WTC11 (cell line): ENCODE measurements around the gene MITF. TPM values are rescaled to one million over a fixed set of nuclear protein-coding genes. Genes with fewer than 3 reads are reported as not detected.

Experiments used
- ATAC-seq: fragments of 200-7000 bp; cut with Tn5 transposase; 2 replicates; pipeline ENCODE4 v1.10.0; 2021; ENCODE audit warnings: mild to moderate bottlenecking, moderate library complexity
- CTCF ChIA-PET: fragments of 300-600 bp; sonication (Branson Sonifier 250); formaldehyde crosslinking; loops from one replicate; lab custom pipeline; 2021; ENCODE audit warnings: antibody characterized with exemption; lab: Charles Lee
- POLR2A ChIA-PET: fragments of 350-600 bp; sonication (Branson Sonifier 250); formaldehyde crosslinking; loops from one replicate; lab custom pipeline; 2021; ENCODE audit warnings: antibody characterized with exemption; lab: Charles Lee
- DNase-seq: peaks from one replicate; pipeline ENCODE4 v3.0.0; 2021; ENCODE audit warnings: low spot score
- H3K27ac Mint-ChIP-seq: 2 replicates; pipeline ENCODE4 v1.8.0; 2021; ENCODE audit warnings: mixed read lengths
- H3K27me3 Mint-ChIP-seq: 2 replicates; pipeline ENCODE4 v1.8.0; 2021; ENCODE audit warnings: low read depth, mild to moderate bottlenecking, moderate library complexity, mixed read lengths
- H3K36me3 Mint-ChIP-seq: 2 replicates; pipeline ENCODE4 v1.8.0; 2021; ENCODE audit warnings: mixed read lengths
- H3K4me1 Mint-ChIP-seq: 2 replicates; pipeline ENCODE4 v1.8.0; 2022; ENCODE audit warnings: mixed read lengths
- H3K4me3 Mint-ChIP-seq: 2 replicates; pipeline ENCODE4 v1.8.0; 2021; ENCODE audit warnings: mild to moderate bottlenecking, moderate library complexity, mixed read lengths
- H3K9me3 Mint-ChIP-seq: 2 replicates; pipeline ENCODE4 v1.8.0; 2021; ENCODE audit warnings: mixed read lengths
- CBFB ChIP-seq: sonication (generic); formaldehyde crosslinking; IDR thresholded peaks from 2 replicates; pipeline ENCODE4 v1.8.1; 2022; ENCODE audit warnings: mild to moderate bottlenecking, low read depth, missing genetic modification reagents
- CREM ChIP-seq: sonication (generic); formaldehyde crosslinking; IDR thresholded peaks from 2 replicates; pipeline ENCODE4 v1.8.1; 2022; ENCODE audit warnings: mild to moderate bottlenecking, missing genetic modification reagents, moderate library complexity
- FOXJ3 ChIP-seq: sonication (generic); formaldehyde crosslinking; IDR thresholded peaks from 2 replicates; pipeline ENCODE4 v1.9.0; 2021; ENCODE audit warnings: missing genetic modification reagents, mild to moderate bottlenecking, borderline replicate concordance
- GABPB1 ChIP-seq: sonication (generic); formaldehyde crosslinking; IDR thresholded peaks from 2 replicates; pipeline ENCODE4 v1.8.1; 2023; ENCODE audit warnings: mild to moderate bottlenecking, missing genetic modification reagents
- GRHL2 ChIP-seq: fragments of 250-450 bp; sonication (Bioruptor Pico); IDR thresholded peaks from 2 replicates; pipeline ENCODE4 v1.8.0; 2022; ENCODE audit warnings: mild to moderate bottlenecking, moderate library complexity; ENCODE audit not compliant: insufficient replicate concordance, severe bottlenecking
- IRF2 ChIP-seq: sonication (generic); formaldehyde crosslinking; IDR thresholded peaks from 2 replicates; pipeline ENCODE4 v1.8.0; 2022; ENCODE audit warnings: low read depth, missing genetic modification reagents, borderline replicate concordance
- KAT7 ChIP-seq: sonication (generic); formaldehyde crosslinking; IDR thresholded peaks from 2 replicates; pipeline ENCODE4 v1.8.1; 2023; ENCODE audit warnings: missing genetic modification reagents, mild to moderate bottlenecking, borderline replicate concordance
- MXD4 ChIP-seq: fragments of 250-450 bp; sonication (Bioruptor Pico); IDR thresholded peaks from 2 replicates; pipeline ENCODE4 v1.8.0; 2021; ENCODE audit warnings: mild to moderate bottlenecking, moderate library complexity, borderline replicate concordance
- NFATC4 ChIP-seq: fragments of 250-450 bp; sonication (Bioruptor Pico); IDR thresholded peaks from 2 replicates; pipeline ENCODE4 v1.9.0; 2021; ENCODE audit warnings: mild to moderate bottlenecking
- NFE2L1 ChIP-seq: sonication (generic); formaldehyde crosslinking; IDR thresholded peaks from 2 replicates; pipeline ENCODE4 v1.8.1; 2023; ENCODE audit warnings: missing genetic modification reagents
- NR2C2 ChIP-seq: sonication (generic); formaldehyde crosslinking; IDR thresholded peaks from 2 replicates; pipeline ENCODE4 v1.8.0; 2022; ENCODE audit warnings: mild to moderate bottlenecking, missing genetic modification reagents
- RELA ChIP-seq: sonication (generic); formaldehyde crosslinking; IDR thresholded peaks from 2 replicates; pipeline ENCODE4 v1.8.1; 2022; ENCODE audit warnings: missing genetic modification reagents, mild to moderate bottlenecking, borderline replicate concordance
- RORB ChIP-seq: fragments of 250-450 bp; sonication (Bioruptor Pico); IDR thresholded peaks from 2 replicates; pipeline ENCODE4 v1.9.0; 2021; ENCODE audit warnings: mild to moderate bottlenecking
- SMAD3 ChIP-seq: sonication (generic); formaldehyde crosslinking; IDR thresholded peaks from 2 replicates; pipeline ENCODE4 v1.8.0; 2022; ENCODE audit warnings: missing genetic modification reagents, mild to moderate bottlenecking, borderline replicate concordance
- ZNF263 ChIP-seq: sonication (generic); formaldehyde crosslinking; IDR thresholded peaks from 2 replicates; pipeline ENCODE4 v1.8.1; 2022; ENCODE audit warnings: low read depth, mild to moderate bottlenecking, moderate library complexity, missing genetic modification reagents
- total RNA-seq: library from RNA; stranded (reverse); gene quantifications from 3 replicates; pipeline ENCODE4 v1.2.3, GENCODE V29; 2021
- TF ChIP-seq, protein P1 (sequence below): fragments of 250-450 bp; sonication (Bioruptor Pico); conservative IDR thresholded peaks from 2 replicates; pipeline ENCODE4 v1.9.0; 2021; ENCODE audit warnings: mild to moderate bottlenecking
- TF ChIP-seq, protein P2 (sequence below): fragments of 250-450 bp; sonication (Bioruptor Pico); IDR thresholded peaks from 2 replicates; pipeline ENCODE4 v1.8.0; 2021; ENCODE audit warnings: mild to moderate bottlenecking
- TF ChIP-seq, protein P3 (sequence below): sonication (generic); formaldehyde crosslinking; IDR thresholded peaks from 2 replicates; pipeline ENCODE4 v1.8.1; 2022; ENCODE audit warnings: low read depth, mild to moderate bottlenecking, moderate library complexity, missing genetic modification reagents, borderline replicate concordance
- TF ChIP-seq, protein P4 (sequence below): sonication (generic); formaldehyde crosslinking; IDR thresholded peaks from 2 replicates; pipeline ENCODE4 v1.8.1; 2023; ENCODE audit warnings: mild to moderate bottlenecking, moderate library complexity, missing genetic modification reagents
- TF ChIP-seq, protein P5 (sequence below): sonication (generic); formaldehyde crosslinking; IDR thresholded peaks from 2 replicates; pipeline ENCODE4 v1.8.1; 2022; ENCODE audit warnings: mild to moderate bottlenecking, missing genetic modification reagents, moderate library complexity, borderline replicate concordance
- TF ChIP-seq, protein P6 (sequence below): sonication (generic); formaldehyde crosslinking; IDR thresholded peaks from 2 replicates; pipeline ENCODE4 v1.8.1; 2022; ENCODE audit warnings: mild to moderate bottlenecking, moderate library complexity, missing genetic modification reagents

MITF gene
- total RNA-seq, 1 experiment from 2014 or later = 1.3 TPM

DNA sequence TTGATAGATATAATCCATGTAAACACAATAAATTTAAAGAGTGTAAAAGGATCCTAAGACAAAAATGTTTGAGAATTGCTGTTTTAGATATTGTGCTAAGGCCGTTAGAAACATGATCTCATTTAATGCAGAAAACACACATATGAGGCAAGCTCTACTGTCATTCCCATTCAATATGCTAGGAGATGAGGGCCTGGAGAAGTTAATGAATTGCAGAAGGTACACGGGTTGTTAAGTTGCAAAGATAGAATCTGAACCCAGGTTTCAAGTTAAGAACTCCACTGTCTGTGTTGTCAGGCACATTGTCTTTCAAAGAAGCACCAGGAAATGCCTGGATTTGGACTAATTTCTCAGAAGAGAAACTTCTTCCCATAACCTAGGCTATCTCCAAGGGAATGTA lies 195.1 kb downstream of the MITF start:
- Mint-ChIP-seq H3K27me3 (no peaks in the 10 kb centered on the region), H3K4me3 (no peak overlapping the region), H3K9me3 (no peaks in the 10 kb centered on the region), H3K36me3 (no peaks in the 10 kb centered on the region), H3K27ac (no peak overlapping the region), H3K4me1 (peaks cover 6% of the 10 kb centered on the region)
- ATAC-seq = no peak
- TF ChIP-seq IRF2 (CRISPR knock-in tag) = no peak
- ChIA-PET CTCF (no interaction called here), POLR2A (no interaction called here)
- no peak for DNase-seq

DNA sequence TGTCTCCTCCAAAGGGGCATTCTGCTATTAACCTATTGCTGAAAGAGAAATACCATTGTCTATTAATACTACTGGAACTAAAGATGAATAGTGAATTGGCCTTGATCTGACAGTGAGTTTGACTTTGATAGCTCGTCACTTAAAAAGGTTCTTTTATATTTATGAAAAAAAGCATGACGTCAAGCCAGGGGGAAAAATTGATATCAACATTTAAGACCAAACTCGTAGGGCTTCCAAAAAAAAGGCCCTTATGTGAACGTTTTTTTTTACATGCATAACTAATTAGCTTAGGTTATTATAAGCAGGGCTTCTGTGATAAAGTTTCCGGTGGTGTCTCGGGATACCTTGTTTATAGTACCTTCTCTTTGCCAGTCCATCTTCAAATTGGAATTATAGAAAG lies 197.0 kb downstream of the MITF start:
- Mint-ChIP-seq H3K4me1 (peaks cover 6% of the 10 kb centered on the region), H3K27me3 (no peaks in the 10 kb centered on the region), H3K9me3 (no peaks in the 10 kb centered on the region), H3K27ac (no peak overlapping the region), H3K4me3 (no peak overlapping the region), H3K36me3 (no peaks in the 10 kb centered on the region)
- CTCF ChIA-PET = interaction anchor here (1.0 kb wide), 1 partner anchor 11 kb away, joined by 3 read pairs; no protein-coding TSS in a partner anchor
- no peak for ATAC-seq
- no peak for DNase-seq
- TF ChIP-seq NR2C2 (CRISPR knock-in tag) (no peak), CREM (no peak), ZNF263 (no peak), CBFB (CRISPR knock-in tag) (no peak), GABPB1 (no peak)
- TF ChIP-seq, protein P1, sequence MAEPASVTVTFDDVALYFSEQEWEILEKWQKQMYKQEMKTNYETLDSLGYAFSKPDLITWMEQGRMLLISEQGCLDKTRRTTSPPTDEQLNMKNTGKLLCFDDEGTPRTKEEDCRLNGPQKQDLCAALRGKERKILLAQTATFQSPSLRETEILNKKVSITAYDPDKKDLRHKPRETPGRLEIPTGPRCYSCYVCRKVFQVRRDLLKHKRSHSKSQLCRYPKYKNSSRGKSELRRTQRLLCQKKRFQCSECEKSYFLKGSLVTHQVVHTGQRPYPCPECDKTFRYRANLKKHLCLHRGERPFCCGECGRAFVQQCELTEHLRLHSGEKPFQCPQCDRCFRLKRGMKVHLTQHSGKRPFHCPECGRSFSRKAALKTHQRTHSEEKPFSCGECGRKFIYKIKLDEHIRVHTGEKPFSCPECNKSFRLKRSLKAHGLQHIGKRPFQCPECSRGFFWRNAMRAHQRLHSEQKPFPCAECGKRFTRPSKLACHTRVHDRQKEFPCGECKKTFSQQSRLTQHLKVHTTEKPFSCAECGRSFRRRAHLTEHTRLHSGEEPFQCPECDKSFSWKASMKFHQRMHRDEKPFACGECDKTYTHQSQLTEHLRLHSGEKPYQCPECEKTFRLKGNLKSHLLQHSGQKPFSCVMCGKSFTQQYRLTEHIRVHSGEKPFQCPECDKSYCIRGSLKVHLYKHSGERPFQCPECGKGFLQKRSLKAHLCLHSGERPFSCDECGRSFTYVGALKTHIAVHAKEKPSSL (CRISPR knock-in tag) = no peak
- TF ChIP-seq, protein P2, sequence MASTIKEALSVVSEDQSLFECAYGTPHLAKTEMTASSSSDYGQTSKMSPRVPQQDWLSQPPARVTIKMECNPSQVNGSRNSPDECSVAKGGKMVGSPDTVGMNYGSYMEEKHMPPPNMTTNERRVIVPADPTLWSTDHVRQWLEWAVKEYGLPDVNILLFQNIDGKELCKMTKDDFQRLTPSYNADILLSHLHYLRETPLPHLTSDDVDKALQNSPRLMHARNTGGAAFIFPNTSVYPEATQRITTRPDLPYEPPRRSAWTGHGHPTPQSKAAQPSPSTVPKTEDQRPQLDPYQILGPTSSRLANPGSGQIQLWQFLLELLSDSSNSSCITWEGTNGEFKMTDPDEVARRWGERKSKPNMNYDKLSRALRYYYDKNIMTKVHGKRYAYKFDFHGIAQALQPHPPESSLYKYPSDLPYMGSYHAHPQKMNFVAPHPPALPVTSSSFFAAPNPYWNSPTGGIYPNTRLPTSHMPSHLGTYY (CRISPR knock-in tag) = no peak
- TF ChIP-seq, protein P3, sequence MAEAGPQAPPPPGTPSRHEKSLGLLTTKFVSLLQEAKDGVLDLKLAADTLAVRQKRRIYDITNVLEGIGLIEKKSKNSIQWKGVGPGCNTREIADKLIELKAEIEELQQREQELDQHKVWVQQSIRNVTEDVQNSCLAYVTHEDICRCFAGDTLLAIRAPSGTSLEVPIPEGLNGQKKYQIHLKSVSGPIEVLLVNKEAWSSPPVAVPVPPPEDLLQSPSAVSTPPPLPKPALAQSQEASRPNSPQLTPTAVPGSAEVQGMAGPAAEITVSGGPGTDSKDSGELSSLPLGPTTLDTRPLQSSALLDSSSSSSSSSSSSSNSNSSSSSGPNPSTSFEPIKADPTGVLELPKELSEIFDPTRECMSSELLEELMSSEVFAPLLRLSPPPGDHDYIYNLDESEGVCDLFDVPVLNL (CRISPR knock-in tag) = no peak
- POLR2A ChIA-PET = no interaction called here

DNA sequence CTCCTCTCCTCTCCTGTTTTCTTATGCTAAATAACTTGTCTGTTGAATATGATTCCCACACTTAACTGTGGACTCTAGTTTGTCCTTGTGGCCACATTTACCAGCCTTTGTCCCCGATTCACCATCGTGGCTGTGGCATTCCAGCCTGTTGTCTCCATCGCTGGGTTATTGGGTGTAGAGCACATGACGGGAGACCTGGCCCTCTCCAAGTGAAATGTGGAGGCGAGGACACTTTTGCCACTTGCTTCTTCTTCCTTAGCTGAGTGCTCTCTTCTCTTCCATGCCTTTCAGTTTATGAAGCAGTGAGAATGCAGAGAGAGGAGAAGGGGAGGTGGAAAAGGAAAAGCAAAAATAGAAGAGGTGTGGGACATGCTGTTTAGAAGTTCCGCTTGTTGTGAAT lies 198.8 kb downstream of the MITF start:
- ChIA-PET POLR2A (interaction anchor here (0.6 kb wide), 1 partner anchor 765 kb away, joined by 8 read pairs; no protein-coding TSS in a partner anchor), CTCF (no interaction called here)
- no peaks in the 10 kb centered on the region for H3K36me3 Mint-ChIP-seq
- ATAC-seq = peak; percentile 39; the same call in 1 of the 2 replicates
- DNase-seq = no peak
- no peaks in the 10 kb centered on the region for H3K27me3 Mint-ChIP-seq
- no peak overlapping the region for H3K4me3 Mint-ChIP-seq
- no peak overlapping the region for H3K27ac Mint-ChIP-seq
- H3K4me1 Mint-ChIP-seq = peaks cover 6% of the 10 kb centered on the region
- H3K9me3 Mint-ChIP-seq = no peaks in the 10 kb centered on the region
- TF ChIP-seq, protein P4, sequence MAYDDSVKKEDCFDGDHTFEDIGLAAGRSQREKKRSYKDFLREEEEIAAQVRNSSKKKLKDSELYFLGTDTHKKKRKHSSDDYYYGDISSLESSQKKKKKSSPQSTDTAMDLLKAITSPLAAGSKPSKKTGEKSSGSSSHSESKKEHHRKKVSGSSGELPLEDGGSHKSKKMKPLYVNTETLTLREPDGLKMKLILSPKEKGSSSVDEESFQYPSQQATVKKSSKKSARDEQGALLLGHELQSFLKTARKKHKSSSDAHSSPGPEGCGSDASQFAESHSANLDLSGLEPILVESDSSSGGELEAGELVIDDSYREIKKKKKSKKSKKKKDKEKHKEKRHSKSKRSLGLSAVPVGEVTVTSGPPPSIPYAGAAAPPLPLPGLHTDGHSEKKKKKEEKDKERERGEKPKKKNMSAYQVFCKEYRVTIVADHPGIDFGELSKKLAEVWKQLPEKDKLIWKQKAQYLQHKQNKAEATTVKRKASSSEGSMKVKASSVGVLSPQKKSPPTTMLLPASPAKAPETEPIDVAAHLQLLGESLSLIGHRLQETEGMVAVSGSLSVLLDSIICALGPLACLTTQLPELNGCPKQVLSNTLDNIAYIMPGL (CRISPR knock-in tag) = no peak
- no peak for TF ChIP-seq SMAD3 (CRISPR knock-in tag)
- TF ChIP-seq NFE2L1 (CRISPR knock-in tag) = no peak
- TF ChIP-seq GABPB1 = no peak
- TF ChIP-seq KAT7 (CRISPR knock-in tag) = no peak
- TF ChIP-seq RORB (CRISPR knock-in tag) = no peak
- TF ChIP-seq, protein P5, sequence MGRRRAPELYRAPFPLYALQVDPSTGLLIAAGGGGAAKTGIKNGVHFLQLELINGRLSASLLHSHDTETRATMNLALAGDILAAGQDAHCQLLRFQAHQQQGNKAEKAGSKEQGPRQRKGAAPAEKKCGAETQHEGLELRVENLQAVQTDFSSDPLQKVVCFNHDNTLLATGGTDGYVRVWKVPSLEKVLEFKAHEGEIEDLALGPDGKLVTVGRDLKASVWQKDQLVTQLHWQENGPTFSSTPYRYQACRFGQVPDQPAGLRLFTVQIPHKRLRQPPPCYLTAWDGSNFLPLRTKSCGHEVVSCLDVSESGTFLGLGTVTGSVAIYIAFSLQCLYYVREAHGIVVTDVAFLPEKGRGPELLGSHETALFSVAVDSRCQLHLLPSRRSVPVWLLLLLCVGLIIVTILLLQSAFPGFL (CRISPR knock-in tag) = no peak
- no peak for TF ChIP-seq RELA
- TF ChIP-seq, protein P1 (CRISPR knock-in tag) = no peak
- TF ChIP-seq NFATC4 = no peak
- TF ChIP-seq GRHL2 (CRISPR knock-in tag) = no peak
- TF ChIP-seq, protein P6, sequence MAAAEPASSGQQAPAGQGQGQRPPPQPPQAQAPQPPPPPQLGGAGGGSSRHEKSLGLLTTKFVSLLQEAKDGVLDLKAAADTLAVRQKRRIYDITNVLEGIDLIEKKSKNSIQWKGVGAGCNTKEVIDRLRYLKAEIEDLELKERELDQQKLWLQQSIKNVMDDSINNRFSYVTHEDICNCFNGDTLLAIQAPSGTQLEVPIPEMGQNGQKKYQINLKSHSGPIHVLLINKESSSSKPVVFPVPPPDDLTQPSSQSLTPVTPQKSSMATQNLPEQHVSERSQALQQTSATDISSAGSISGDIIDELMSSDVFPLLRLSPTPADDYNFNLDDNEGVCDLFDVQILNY (CRISPR knock-in tag) = no peak
- no peak for TF ChIP-seq MXD4
- TF ChIP-seq FOXJ3 (CRISPR knock-in tag) = no peak
